ENCODE measurements around the gene BRSK1. TPM values are rescaled to one million over a fixed set of nuclear protein-coding genes. Genes with fewer than 3 reads are reported as not detected.
A peak's percentile ranks its signal among the peaks of the same experiment; 100 is the strongest.

BRSK1 gene
- polyA plus RNA-seq, 1 donor = 5.8 TPM

DNA sequence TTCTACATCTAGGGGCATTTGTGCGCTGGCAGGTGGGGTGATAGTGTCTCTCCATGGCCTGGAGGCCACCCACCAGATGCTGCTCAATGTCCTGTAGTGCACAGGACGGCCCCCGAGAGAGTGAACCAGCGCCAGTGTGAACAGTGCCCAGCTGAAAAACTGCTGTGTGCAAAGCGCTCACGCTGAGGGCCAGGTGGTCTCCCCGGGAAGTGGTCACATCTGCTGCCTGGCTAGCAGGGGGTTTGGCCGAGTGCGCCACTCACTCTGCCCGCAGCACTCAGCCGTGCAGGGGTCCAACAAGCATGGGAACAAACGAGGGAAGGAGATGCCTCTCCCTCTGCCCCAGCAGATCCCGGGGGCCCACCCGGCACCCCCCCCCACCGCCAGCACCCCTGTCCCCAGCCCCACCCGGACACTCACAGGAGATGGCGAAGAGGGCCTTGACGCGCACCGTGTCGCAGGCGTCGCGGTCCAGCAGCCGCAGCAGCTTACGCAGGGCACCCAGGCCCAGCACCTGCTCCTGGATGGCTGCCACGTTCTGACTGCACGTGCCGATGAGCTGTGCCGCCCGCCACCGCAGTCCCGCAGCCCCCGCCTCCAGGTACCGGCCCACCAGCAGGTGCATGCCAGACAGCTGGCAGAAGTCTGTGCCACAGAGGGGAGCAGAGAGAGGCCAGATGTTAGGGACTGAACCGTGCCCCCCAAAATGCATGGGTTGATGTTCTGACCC lies 9.7 kb upstream of the BRSK1 start:
- DNase-seq = no peak

DNA sequence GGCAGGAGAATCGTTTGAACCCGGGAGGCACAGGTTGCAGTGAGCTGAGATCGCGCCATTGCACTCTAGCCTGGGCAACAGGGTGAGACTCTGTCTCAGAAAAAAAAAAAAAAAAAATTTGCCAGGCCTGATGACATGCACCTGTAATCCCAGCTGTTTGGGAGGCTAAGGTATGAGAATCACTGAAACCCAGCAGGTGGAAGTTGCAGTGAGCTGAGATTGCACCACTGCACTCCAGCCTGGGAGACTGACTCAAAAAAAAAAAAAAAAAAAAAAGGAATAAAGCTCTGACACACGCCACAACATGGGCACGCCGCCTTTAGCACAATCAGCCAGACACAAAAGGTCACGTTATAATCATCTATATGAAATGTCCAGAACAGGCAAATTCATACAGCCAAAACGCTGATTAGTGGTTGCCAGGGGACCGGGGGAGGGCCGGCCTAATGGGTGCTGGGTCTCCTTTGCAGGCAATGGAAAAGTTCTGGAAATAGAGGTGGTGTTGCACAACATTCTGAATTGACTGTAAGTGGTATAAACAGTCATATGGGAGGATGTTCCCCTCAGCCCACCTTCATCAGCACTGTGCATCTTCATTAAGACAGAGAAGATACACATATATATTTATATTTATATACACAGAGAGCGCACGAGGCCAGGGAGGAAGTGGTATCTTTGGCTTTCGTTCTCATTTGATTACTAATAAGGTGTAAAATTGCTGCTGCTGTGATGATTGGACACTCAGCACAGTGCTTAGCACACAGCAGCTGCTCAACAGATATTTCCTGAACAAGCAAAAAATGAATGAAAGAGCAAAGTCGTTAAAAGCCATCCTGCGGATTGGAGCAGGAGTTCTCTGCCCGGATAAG lies 7.7 kb upstream of the BRSK1 start:
- no peak for DNase-seq

DNA sequence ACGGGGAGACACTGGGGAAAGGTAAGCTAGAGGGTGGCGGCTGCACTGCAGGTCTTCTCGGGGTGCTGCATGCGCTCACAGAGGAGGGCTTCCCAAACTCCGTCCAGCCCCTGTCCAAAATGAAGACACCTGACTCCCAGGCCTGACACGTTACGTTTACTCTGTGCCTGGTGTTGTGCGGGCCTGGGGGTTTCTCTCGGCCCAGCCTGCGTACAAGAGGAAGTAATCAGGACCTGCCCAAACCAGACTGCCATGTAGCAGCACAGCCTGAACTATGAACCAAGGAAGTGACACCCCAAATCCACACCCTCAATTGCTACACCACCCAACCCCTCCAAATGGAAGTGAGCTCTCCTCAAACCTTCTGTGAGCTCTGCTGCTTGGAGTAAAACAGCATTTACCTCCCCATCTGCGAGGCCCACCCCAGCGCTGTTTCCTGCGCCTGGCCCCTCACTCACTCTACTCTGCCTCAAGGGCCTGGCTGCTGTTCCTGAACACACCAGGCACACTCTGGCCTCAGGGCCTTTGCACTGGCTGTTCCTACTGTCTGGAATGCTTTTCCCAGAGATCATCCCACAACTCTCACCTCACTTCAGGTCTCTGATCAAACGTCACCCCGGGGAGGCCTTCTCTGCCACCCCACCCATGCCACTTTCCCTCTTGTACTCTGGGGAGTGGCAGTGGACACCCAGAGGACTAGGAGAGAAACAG lies 6.9 kb upstream of the BRSK1 start:
- DNase-seq = no peak

DNA sequence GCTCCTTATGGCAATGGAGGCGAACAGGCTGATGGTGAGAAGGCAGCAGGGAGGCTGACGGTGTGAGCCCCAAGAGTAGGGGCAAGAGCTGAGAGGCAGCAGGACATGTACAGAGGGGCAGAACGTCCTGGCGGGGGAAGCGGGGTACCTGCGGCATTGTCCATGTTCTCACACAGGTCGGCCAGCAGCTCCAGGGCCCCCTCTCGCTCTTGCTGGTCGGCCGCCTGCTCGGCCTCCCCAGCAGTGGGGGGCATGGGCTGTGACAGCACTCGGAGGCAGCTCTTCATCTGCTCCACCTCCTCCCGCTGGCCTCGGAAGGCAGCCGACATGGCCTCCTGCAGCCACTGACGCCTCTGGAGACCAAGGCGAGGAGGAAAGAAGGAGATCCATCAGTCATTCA lies 6.3 kb upstream of the BRSK1 start:
- no peak for DNase-seq

DNA sequence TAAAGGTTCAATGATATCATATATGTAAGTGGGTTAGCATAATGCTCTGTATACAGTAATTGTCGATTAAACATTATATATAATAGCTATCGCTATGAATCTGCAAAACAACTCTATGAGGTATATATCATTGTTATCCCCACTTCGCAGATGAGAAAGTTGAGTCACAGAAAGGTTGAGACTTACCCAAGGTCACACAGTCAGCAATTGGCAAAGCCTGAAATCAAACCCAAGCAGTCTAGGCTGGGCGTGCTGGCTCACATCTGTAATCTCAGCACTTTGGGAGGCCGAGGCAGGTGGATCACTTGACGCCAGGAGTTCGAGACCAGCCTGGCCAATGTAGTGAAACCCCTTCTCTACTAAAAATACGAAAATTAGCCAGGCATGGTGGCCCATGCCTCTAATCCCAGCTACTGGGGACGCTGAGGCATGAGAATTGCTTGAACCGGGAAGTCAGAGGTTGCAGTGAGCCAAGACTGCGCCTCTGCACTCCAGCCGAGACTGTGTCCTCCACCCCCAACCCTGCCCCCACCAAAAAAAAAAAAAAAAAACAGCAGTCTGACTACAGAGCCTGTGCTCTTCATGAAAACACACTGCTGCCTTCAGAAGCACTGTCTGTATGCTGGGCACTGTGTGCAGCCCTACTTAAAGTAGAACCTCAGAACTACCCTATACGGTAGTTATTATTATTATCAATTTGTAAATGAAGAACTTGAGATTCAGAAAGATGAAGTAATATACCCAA lies 5.2 kb upstream of the BRSK1 start:
- no peak for DNase-seq

DNA sequence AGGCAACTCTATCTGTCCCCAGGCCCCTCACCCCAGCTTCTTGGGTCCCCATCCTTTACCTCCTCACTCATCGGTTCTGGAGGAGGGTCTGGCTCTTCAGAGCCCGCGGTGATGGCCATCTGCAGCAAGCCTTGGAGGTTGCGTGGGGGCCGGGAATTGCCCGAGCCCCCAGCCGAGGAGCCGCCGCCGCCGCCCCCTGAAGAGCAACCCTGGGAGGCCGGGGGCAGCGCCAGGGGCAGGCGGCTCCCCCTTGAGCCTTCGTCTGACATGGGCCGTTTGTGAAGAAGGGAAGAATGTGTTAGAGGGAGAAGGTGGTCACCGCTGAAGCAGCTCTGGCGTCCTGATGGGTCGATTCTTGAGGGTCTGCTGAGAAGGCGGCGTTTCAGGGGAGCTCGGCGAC lies 4.5 kb upstream of the BRSK1 start:
- no peak for DNase-seq

DNA sequence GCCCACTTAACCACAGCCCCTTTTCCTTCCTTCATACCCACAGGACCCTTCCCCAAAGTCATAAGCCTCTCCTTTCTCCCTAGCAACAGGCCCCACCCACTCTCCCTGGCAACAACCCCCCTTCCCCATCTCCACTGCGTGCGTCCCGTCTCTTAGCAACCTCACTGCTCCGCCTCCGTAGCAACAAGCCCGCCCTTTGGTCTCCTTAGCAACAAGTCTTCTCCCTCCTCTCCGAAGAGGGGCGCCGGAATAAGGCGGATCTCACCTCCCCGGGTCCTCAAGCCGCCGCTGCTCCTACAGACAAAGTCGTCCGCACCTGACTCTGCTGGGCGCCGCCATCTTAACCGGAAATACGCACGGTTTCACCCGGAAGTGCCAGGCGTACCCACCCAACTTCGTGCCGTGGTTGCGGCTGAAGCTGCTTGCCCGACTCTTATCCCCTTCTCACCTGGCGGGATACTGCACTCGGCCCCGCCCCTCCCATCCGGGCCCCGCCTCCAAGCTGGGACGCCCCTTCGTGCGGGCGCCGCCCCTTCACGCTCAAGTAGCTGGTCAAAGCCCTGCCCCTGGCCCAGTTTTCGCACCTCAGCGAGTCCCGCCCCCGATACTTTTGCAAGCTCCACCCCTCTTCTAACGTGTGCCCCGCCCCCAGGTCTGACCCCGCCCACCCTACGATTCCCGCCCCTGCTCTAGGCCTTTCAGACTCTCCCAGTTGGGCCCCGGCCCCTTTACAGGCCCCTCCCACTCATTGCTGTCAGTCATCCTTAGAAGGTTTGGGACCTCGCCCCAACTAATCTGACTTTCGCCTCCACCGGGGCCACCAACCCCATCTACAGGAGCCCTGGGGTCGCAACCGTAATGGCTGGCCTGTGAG lies 3.8 kb upstream of the BRSK1 start, which contains the start of gene HSPBP1:
Gene HSPBP1, minus strand, starts transcription at position 341 of the 874 bp plus-strand sequence. CDS start 502 bp downstream, outside the sequence.
- peak; percentile 91 for DNase-seq

DNA sequence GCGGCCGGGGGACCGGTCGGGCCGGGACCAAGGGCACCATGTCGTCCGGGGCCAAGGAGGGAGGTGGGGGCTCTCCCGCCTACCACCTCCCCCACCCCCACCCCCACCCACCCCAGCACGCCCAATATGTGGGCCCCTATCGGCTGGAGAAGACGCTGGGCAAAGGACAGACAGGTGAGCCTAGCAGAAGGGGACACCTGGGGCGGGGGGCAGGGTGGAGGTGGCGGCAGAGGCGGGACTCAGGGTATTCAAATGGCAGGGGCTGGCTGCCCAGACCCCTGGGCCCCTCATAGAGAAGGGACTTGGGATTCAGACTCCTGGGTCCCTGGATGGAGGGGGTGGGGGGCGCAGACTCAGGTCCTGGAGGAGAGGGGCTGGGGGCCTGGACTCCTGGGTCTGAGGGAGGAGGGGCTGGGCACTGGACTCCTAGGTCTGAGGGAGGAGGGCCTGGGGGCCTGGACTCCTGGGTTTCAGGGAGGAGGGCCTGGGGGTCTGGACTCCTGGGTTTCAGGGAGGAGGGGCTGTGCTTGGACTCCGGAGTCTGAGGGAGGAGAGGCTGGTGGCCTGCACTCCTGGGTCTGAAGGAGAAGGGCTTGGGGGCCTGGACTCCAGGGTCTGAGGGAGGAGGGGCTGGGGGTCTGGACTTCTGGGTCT lies 735 bp downstream of the BRSK1 start:
- DNase-seq = no peak

DNA sequence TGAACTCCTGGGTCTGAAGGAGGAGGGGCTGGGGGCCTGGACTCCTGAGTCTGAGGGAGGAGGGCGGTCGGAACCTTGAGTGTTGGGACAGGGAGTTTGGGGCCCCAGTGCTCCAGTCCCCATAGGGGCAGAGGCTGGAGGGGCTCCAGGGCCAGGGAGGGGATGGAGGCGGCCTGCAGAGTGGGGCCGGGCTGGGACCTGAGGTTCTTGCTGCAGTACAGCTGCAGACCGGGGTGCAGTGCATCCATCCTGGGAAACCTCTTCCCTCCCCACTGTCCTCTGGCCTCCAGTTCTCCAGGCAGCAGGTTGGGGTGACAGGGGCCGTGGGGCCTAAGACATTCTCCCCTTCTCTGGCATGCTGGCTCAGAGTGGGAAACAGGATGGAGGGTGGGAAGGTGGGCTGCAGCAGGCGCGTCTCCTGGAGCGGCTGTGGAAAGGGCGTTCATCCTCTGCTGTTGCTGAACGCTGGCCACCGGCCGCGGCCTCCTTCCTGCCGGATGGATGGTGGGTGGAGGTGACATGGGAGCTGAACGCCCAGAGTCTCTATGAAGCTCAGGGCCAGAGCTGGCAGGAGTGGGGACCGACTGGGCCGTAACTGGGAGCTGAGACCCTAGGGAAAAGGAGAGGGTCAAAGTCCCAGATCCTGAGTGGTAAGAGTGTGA lies 1.6 kb downstream of the BRSK1 start:
- DNase-seq = peak; percentile 18

DNA sequence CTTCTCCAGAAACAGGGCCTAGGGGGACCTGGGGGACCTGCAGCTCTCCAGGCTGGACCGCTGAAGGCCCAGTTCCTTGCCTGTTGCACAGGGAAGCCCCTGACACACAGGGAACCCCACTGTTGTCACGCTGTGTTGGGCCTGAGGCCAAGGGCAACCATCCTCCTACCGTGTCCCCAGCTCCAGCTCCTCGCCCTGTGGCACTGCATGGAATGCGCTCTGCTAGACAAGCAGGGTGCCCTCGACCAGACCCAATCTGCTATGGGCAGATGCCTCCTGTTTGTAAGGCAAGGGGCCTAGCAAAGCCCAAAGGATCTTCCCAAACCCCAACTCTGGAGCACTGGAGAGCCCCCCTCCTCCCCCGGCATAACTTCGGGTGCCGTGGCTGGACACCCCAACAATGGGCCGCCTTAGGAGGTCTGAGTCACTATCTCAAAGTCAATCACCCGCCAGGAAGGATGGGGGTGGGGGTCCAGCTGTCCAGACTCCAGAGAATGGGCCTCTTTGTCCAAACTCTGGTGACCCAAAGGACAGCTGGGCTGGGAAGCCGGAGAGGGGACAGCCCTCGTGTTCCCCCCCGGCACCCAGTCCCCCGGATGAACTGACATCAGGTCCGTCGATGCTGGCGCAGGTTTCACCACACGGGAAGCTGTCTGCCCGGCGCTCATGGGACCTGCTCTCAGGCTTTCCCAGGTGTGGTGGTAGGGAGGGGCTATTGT lies 3.7 kb downstream of the BRSK1 start:
- no peak for DNase-seq

DNA sequence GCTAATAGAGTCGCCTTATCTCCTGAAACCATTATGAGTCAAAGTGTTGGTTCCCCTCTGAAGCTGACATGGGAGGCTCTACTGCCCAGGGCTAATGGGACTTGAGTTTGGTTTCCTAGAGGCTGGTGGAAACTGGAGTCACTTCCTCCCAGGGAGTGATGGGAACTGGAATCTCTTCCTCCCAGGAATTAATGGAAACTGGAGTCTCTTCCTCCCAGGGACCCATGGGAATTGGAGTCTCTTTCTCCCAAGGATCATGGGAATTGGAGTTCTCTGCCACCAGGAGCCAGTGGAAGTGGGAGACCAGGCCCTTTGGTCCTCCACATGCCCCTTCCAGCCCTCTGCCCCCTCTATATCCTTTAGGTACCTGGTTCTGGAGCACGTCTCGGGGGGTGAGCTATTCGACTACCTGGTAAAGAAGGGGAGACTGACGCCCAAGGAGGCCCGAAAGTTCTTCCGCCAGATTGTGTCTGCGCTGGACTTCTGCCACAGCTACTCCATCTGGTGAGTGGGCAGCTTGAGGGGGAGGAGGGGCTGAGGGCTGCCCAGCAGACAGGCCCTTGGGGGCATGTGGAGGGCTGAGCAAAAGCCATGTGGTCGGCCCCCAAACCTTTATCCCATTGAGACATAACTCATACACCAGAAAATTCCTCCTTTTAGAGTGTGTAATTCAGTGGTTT lies 5.5 kb downstream of the BRSK1 start:
- DNase-seq = no peak

DNA sequence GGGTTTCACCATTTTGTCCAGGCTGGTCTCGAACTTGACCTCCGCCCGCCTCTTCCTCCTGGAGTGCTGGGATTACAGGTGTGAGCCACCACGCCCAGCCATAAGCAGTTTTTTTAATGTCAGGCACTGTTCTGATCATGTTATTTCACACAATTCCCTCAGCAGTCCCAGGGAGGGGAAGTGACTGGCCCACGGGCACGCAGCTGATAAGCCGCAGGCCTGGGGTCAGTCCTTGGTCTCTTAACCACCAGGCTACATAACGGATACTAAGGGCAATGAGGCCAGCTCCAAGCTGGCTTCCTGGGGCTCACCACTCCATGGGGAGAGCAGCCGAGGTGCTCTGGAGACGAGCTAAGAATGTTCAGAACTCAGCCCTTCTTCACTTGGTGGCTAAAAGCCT lies 13.5 kb downstream of the BRSK1 start:
- no peak for DNase-seq

DNA sequence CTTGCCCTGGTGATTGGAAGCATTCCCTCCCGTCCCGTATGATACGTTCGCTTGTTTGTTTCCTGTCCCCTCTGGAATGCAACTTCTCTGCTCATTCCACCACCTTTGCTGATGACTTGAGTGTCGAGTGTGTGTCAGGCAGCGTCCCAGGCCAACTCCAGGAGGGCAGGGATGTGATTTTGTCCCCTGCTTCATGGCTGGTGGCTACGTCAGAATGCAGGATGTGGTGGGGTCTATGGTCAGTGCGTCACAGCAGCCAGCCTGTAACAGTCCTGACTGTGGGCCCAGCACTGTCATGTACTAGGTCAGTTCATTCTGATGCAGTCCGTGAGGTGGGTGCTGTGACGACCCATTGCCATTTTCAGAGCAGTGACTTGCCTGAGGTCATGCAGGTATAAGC lies 16.2 kb downstream of the BRSK1 start:
- DNase-seq = no peak

DNA sequence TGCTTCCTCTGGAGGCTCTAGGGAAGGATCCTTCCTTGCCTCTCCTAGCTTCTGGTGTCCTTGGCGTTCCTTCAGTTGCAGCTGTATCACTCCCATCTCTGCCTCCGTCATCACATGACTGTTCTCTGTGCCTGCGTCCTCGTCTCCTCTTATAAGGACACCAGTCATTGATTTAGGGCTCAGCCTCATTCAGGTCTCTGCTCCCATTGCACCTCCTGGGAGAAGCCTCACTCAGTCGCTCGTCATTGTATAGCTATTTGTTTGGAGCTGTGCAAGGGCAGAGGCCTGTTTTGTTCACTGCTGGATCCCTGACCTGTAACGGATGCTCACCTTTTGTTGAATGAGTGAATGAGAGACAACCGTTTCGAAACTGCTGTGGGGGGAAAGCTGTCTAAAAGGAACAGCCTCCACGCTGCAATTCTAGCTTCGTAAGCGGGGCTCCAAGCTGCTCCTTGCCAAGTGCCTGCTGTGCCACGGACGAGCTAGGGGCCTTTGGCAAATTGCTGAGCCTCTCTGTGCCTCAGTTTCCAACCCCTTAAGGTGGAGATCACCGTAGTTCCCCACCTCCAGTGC lies 17.2 kb downstream of the BRSK1 start:
- DNase-seq = no peak

DNA sequence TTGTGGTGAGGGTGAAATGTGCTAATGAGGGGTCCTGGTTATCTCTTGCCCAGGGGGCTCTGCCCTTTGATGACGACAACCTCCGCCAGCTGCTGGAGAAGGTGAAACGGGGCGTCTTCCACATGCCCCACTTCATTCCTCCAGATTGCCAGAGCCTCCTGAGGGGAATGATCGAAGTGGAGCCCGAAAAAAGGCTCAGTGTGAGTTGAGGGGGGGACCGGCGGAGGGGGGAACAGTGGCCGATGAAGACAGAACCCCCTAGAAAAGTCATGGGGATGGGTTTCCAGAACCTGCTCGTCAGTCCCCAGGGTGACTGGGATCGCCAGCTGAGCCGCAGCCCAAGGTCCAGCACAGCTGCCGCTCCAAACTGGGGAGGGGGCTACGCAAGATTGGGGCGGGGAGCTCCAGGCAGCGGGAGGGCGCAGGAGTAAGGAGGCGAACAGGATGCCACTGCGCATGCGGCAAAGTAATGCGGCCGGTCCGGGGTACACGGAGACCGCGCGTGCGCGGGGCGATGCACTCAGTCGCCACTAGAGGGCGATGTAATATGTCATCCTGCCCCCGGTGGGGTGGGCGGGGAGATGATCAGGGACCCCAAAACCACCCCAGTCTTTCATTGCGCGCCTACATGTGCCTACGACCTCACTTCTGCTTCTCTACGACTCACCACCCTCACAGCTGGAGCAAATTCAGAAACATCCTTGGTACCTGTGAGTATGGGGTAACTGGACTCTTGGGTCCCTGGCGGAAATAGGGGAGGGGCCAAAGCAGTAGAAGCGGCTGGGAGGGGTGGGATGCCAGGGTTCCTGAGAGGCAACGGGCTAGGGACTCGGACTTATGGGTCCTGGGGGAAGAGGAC lies 17.9 kb downstream of the BRSK1 start:
- DNase-seq = peak; percentile 85

DNA sequence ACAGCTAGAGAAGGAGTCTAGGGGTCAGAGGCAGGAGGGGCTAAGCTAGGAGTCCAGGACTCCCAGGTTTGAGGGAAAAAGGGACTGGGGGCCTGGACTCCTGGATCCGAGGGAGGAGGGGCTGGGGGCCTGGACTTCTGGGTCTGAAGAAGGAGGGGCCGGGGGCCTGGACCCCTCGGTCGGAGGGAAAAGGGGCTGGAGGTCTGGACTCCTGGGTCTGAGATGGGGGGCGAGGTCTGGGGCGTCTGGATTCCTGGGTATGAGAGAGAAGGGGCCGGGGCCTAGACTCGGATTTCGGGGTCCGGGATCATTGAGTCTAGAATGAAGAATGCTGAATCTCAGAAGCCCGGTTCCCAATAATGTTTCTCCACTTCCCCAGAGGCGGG lies 18.5 kb downstream of the BRSK1 start:
- DNase-seq = no peak

DNA sequence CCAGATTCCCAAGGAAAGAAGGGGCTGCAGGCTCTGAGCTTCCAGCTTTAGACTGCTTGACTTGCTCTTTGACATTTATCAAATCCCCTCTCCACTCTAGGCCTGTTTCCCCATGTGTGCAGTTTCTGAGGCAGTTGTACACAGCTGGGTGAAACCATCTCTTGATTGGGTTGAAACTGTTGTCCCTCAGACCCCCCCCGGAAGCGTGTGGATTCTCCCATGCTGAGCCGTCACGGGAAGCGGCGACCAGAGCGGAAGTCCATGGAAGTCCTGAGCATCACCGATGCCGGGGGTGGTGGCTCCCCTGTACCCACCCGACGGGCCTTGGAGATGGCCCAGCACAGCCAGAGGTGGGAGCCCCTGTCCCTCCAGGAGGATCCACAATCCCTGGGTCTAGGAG lies 19.7 kb downstream of the BRSK1 start:
- no peak for DNase-seq

Measured in hindlimb muscle (tissue), 1 donor.